ENCODE data around the gene OXA1L.

DNA sequence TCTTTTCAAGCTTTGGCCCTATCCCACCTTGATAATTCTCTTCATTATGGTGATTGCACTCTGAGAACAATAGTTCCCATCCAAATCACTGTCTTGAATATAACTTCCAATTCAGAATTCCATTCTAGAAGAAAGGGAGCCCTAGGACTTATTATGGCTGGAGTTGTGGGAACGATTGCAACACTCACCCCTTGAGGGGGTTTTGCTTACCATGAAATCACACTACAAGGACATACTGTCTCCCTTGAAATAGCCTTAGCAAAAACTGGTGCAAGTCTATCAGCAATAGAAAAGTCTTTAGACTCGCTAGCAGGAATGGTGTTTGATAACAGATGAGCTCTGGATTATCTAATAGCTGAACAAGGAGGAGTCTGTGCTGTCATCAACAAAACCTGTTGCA, 31.4 kb upstream of the OXA1L start:
- TF ChIP-seq, protein P1, sequence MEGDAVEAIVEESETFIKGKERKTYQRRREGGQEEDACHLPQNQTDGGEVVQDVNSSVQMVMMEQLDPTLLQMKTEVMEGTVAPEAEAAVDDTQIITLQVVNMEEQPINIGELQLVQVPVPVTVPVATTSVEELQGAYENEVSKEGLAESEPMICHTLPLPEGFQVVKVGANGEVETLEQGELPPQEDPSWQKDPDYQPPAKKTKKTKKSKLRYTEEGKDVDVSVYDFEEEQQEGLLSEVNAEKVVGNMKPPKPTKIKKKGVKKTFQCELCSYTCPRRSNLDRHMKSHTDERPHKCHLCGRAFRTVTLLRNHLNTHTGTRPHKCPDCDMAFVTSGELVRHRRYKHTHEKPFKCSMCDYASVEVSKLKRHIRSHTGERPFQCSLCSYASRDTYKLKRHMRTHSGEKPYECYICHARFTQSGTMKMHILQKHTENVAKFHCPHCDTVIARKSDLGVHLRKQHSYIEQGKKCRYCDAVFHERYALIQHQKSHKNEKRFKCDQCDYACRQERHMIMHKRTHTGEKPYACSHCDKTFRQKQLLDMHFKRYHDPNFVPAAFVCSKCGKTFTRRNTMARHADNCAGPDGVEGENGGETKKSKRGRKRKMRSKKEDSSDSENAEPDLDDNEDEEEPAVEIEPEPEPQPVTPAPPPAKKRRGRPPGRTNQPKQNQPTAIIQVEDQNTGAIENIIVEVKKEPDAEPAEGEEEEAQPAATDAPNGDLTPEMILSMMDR (IDR thresholded peaks at IDR 0.05), result no peak
- TF ChIP-seq POLR2AphosphoS5 (IDR thresholded peaks at IDR 0.05), result no peak
- TF ChIP-seq EP300 (IDR thresholded peaks at IDR 0.05), result no peak
- no peak for TF ChIP-seq POLR2A (IDR thresholded peaks at IDR 0.05; ENCODE audit: low read depth)
